GM21576 (cell line): ENCODE measurements around the gene TMEM242.
"Not testable (repeated sequence)": the region's sequence is repeated elsewhere in the genome, so short reads cannot be mapped to it uniquely, and the experiment has no call there.

Source experiments
- ATAC-seq: cut with Tn5 transposase; IDR thresholded peaks from one replicate; pipeline ENCODE4 v1.9.1; 2021; ENCODE audit warnings: mild to moderate bottlenecking, moderate library complexity; ENCODE audit not compliant: unreplicated experiment

The TMEM242 gene

DNA sequence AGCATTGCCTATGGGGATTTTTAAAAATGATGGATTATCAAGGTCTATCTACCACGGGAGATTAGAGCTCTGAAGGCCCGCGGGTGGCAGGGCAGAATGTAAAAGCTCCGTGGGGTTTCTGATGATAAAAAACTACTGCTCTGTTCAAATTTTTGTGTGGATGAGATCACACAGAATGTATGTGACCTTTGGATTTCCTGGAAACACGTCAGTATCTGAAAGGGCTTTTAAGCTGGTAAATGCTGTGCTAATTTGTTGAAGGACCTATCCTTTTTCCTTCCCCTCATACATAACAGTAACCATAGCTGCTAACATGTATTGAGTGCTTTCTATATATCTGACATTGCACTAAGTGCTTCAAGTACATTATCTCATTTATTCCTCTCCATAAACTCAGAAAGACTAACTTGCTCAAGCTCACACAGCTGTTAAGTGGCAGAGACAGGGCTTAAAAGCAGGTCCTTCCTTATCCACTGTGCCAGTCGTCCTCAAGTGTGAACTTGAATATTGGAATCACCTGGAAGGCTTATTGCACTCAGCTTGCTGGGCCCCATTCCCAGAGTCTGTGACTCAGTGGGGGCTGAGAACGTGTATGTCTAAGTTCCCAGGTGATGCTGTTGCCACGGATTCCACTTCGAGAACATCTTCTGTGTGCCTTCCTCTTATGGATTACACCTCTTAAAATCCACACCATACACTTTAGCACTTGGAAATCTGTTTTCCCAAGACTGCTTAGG is 1.9 kb upstream of the TMEM242 start:
- ATAC-seq = no peak

DNA sequence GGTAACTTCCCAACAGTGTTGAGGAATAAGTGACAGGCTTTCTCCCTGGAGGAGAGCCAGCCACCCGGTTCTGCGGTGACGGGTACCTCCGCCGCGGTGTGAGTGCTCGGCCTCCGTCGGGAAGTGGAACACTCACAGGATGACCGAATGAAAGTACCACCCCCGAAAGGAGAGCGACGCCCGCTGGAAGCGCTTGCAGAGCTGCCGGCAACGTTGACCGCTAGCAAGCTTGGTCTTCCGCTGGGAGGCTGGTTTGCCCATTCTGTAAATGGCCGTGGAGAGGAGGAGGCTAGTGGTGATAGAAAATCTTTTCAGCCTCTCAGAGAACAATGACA is 614 bp upstream of the TMEM242 start:
- peak; percentile 28 for ATAC-seq

DNA sequence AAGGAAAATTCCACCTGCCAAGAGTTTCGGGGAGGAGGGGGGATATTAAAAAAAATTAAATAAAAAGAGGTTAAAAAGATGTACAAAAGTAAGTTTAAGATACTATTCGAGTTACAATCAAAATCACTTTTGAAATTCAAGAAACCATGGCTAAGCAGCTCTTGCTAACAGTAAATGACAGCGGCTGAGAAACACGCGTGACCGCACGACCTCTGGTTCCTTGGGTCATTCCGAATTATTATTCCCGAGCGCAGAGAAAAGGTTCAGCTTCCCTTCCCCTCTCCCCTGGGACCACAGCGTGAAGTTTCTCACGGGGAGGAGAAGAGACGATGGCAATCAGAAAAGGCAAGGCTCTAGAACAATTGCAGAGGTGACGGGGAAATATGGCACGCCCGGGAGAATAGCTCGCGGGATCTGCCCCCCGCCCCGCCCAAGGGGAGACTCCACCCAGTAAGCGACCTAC is 496 bp downstream of the TMEM242 start:
- no peak for ATAC-seq

DNA sequence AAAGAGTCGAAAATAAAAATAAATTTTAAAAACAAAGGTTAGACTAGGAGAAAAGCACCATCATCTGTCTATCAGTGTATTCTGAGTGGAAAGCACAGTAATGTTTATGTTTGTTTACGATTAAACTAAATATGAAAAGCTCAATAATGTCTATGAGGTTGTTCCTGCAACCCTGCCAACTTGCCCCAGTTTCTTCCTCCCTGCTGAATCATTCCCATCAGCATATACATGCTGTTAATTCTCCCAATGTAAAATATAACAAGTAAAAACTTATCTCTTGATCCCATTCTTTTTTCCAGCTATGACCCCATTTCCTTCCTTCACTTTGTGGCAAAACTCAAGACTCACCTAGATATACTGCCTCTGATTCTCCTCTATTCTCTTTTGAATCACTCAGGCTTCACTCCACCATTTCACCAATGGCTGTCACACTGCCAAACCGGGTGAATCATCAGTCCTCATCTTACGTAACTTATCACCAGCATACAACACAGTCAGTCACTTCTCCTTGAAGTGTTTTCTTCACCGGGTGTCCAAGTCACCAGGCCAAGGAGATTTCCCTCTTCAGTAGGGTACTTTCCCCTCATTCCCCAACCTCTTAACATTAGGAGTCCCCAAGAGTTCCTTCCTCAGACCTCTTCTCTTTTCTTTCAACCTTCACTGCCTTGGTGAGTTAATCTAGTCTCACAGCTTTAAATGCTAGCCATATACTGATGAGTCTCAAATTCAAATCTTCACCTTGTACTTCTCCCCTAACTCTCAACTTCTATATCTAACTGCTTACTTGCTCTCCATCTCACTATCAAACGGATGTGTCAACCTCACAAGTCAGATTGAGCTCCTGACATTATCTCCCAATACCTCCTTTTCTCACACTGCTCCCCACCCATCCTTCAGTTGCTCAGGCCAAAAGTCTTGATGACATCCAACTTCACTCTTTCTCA is 6.2 kb downstream of the TMEM242 start:
- ATAC-seq = no peak

DNA sequence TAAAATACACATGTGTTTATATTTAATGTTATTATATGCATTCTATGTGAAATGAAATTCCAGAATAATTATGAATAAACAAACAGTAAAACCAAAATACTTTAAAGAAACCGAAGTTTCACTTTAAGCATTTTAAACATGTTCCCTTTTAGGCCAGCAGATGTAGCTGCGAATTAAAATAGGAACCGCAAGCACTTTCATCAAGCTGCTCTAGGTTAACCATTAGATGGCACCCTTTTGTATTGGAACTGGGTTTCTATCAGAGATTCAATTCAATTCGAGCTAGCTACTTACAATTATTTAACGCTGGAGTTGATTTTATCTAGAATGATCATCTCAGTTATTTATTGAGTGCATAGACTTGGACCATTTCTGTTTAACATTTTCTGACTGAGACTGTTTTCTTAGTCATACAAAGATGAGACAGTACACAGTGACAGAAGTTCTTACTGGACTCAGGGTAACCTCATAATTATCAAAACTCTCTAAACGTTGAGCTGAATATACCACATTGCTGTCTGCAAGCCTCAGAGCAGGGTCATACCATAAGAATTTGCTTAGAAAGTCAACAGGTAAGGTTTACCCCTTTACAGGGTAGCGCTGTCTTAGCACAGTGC is 8.5 kb downstream of the TMEM242 start:
- ATAC-seq = no peak

DNA sequence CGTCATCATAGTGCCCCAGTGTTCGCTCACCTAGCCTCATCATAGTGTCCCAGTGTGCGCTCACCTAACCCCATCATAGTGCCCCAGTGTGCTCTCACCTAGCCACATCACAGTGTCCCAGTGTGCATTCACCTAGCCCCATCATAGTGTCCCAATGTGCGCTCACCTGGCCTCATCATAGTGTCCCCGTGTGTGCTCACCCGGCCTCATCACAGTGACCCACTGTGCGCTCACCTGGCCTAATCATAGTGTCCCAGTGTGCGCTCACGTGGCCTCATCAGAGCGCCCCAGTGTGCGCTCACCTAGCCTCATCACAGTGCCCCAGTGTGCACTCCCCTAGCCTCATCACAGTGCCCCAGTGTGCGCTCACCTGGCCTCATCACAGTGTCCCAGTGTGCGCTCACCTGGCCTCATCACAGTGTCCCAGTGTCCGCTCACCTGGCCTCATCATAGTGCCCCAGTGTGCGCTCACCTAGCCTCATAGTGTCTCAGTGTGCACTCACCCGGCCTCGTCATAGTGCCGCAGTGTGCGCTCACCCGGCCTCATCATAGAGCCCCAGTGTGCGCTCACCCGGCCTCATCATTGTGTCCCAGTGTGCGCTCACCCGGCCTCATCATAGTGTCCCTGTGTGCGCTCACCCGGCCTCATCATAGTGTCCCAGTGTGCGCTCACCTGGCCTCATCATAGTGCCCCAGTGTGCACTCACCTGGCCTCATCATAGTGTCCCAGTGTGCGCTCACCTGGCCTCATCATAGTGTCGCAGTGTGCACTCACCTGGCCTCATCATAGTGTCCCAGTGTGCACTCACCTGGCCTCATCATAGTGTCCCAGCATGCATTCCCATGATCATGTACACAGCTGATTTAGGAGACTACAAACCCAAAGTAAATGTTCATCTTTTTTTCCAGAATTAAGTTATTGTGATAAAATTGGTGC is 9.5 kb downstream of the TMEM242 start:
- ATAC-seq = no peak

DNA sequence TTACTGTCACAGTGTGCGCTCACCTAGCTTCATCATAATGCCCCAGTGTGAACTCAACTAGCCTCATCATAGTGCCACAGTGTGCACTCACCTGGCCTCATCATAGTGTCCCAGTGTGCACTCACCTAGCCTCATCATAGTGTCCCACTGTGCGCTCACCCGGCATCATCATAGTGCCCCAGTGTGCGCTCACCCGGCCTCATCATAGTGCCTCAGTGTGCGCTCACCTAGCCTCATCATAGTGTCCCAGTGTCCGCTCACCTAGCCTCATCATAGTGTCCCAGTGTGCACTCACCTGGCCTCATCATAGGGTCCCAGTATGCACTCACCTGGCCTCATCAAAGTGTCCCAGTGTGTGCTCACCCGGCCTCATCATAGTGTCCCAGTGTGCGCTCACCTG is 10.6 kb downstream of the TMEM242 start:
- no peak for ATAC-seq

DNA sequence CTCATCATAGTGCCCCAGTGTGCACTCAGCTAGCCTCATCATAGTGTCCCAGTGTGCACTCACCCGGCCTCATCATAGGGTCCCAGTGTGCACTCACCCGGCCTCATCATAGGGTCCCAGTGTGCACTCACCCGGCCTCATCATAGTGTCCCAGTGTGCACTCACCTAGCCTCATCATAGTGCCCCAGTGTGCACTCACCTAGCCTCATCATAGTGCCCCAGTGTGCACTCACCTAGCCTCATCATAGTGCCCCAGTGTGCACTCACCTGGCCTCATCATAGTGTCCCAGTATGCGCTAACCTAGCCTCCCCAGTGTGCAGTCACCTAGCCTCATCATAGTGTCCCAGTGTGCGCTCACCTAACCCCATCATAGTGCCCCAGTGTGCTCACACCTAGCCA is 12.6 kb downstream of the TMEM242 start:
- not testable (repeated sequence) for ATAC-seq

DNA sequence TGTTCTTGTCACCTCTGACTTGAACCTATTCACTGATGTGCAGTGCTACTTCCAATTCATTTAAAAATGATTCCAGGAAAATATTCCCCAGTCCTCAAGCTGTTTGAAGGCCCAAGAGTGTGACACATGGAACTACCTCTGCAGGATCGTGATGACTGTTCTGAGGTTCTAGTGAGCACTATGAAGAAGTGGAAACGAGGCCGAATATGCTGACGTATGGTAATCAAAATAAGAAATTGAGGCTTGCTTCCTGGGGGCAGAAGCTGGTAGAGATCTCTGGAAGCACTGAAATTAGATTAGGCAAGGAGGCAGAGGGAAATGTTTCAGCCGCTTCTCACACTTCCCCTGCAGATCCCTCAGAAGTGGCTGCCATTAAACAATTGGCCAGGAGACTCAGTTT is 15.7 kb downstream of the TMEM242 start:
- no peak for ATAC-seq

DNA sequence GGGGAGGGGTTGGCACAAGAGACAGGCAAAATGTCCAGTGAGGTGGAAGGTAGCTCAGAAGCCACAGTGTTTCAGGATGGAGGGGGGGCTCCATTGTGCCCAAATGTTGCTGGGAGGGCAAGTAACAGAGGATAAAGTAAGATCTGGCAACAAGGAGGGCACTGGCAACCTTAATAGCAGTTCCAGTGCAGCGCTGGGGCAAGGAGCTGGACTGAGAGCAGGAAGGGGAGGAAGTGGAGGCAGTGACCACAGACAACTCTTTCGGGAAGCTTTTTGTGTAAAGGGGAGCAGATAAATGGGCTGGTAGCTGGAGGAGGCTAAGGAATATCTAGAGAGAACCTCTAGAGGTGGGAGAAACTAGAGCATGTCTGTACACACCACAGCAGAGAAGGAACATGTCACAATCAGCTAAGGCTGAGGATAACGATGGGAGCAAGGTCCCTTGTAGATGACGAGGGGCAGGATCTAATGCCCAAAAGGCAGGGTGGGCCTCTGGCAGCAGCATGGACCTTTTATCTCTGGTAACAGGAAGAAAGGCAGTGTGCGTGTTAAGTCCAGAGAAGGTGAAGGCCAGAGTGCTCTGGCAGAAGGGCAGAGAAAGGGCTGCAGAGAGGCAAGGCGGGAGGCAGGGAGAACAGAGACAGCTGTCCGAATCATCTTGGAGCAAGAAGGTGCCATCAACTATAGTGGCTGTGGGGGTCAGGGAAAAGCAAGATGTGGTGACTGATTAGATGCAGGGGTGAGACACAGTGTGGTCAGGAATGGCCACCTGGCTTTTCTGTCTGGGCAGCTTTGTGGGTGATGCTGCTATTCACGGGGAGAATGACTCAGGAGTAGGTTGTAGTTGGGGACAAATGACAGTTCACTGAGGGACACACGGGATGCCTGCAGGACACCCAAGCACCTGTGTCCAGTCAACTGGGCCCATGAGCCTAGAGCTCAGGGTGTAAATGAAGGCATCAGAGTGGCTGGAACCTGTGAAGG is 17.4 kb downstream of the TMEM242 start:
- ATAC-seq = no peak

DNA sequence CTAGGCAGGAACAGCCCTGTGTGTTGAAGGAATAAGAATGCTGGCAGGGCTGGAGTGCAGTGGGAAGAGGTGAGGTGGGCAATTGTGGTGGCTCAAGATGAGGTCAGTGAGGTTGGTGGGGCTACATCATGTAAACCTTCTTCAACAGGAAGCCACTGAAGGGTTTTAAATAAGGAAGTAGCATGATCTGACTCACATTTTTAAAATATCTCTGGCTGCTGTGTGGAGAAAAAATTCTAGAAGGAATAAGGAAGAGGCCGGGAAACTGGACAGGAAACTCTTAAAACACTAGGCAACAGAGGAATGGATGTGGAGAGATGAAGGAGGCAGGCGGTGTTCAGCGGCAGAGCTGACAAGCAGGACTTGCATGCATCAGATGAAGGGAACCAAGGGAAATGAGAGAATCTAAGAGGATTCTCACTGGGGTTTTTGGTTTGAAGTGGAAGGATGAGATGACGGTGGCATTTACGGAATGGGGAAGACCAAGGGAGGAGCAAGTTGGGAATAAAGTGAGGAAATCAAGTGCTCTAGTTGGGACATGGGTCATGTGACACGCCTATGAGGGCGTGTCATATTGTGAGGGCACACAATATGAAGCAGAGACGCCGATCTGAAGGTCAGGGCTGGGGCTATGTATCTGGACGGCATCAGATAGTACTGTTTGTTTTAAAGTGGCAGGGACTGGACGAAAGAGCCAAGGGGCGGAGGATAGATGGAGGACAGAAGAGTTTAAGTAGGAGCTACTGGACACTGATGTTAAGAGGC is 18.2 kb downstream of the TMEM242 start:
- no peak for ATAC-seq

DNA sequence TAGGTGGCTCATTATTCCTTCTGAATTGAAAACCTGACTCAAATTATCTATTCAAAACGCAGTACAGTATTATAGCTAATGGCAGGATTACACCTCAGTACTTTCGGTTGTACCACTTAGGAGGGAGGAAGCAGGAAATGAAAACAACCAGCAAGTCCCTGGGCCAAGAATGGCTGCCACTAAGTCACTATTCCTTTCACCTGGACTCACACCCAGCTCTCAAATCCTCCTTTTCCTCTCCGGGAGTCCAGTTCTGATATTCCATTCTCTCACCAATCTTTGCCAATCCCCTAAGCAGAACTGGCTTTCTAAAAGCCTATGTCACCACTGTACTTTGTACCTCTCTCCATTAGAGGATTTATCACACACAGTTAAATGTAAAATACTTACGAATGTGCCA is 20.6 kb downstream of the TMEM242 start:
- no peak for ATAC-seq

DNA sequence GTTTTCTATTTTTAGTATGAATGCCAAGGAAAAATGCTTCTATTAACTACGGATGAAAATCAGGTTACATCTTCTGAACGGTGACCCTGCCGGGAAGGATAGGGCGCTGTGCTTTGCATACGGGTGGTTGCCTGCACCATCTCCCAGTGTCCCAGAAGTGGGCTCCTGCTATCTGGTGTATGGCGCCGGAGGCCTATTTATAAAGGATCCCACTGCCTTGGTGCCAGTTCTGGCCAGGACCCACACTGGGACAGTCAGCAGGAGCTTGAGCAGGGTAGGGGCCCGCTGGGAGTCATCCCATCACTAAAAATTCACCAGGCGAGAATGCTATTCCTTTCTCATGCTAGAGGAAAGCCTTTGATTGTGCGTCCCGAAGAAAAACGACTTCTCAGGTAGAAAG is 22.9 kb downstream of the TMEM242 start:
- ATAC-seq = no peak

DNA sequence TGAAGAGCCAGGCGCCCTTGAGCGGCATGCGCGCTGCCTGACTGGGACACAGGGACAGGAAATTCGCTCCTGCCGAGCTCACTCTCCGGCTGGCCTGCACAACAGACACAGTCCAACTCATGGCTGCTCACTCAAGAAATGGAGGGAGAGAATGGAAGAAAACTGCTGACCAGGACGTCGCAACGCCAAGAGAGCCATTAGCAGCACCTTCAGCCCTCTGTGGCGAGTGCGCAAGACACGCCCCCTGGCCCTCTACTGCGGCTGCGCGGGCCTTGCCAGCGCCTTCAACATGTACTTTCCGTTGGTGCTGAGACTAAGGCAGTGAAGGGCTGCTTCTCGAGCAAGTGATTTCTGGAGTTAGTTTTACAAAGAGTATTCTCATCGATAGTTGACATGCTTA is 23.3 kb downstream of the TMEM242 start:
- ATAC-seq = no peak

DNA sequence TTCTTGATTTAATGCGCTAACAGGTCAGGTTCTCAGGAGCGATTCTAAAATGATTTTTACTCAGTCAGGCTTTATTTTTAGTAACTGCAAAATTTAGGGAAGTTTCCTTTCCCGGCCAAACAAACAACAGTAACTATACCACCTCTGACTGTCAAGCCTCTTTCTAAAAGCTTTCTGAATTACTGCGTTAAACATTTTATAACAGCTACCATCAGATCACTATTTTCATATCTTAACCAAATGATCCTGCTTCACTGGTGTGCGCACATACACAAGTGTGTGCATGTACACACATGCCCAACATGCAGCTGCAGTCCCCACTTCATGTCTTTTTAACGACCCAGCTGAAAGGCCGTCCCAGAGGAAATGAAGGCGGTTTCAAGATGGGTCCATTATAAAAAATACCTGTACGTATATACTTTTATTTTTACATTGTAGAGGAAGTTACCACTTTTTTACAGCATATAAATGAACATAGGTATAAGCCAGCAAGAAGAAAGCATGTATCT is 25.0 kb downstream of the TMEM242 start:
- no peak for ATAC-seq

DNA sequence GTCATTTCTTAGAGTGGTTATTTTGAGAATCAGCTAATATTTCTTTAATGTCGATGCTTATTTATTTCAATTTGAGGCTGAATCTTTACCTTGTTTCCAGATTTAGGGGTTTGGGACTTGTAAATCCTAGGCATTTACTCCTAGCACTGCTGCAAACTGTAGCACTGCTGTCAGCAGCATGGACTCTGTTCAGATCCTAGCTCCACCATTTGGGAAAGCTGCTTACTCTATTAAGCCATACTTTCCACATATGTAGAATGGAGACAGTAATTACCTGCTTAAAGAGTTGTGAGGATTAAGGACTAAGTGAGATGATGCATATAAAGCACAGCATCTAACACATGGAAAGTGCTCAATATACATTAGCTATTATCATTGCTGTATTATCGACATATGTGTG is 28.7 kb downstream of the TMEM242 start:
- no peak for ATAC-seq

DNA sequence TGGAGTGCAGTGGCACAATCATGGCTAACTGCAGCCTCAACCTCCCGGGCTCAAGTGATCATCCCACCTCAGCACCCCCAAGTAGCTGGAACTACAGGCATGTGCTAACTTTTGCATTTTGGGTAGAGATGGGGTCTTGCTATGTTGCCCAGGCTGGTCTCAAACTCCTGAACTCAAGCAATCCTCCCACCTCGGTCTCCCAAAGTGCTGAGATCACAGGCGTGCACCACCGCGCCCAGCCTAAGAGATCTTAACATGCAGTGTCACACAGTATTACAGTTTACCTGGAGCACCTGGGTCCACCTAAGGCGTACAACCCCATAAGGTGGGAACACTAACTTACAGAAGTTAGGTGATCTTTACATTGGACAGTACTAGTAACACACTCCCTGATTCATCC is 29.5 kb downstream of the TMEM242 start:
- ATAC-seq = no peak

DNA sequence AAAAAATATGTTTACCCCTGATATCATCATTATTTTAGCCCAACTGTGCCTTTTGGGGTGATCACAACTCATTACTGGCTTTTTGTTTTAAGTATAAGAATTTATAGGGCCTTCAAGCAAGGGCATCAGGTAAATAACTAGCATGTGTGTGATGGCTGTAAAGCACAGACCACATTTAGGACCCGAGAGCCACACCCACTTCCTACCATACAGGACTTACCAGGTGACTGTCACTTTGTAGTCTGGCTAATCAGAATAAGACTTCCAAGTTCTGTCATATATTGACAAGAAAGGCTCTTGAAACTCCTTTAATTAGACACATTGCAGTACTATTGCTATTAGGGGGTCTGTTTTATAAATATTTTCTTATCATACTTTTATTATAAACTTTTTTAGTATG is 31.1 kb downstream of the TMEM242 start:
- no peak for ATAC-seq

DNA sequence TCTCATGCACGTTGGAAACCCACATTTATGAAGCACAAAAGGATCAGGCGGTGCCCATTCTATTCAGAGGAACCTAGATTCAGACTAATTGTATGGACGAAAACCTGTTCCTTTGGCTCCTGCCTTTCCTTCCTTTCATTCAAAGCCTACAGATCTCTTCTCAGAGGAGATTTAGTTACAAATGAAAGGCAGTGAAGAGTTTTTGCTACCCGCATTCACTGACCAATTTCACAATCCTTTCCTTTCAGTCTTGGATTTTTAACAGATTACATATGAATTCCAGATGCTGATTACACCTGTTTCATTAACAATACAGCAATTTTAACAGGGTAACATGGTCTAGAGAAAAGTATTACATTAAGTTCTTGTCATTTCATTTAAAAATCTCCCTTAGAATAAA is 32.0 kb downstream of the TMEM242 start:
- ATAC-seq = no peak
